ENCODE data around the gene CELSR1. TPM values are rescaled to one million over a fixed set of nuclear protein-coding genes. Genes with fewer than 3 reads are reported as not detected.

CELSR1 gene
- total RNA-seq, 1 experiment from 2014 or later: 22.6 TPM

DNA sequence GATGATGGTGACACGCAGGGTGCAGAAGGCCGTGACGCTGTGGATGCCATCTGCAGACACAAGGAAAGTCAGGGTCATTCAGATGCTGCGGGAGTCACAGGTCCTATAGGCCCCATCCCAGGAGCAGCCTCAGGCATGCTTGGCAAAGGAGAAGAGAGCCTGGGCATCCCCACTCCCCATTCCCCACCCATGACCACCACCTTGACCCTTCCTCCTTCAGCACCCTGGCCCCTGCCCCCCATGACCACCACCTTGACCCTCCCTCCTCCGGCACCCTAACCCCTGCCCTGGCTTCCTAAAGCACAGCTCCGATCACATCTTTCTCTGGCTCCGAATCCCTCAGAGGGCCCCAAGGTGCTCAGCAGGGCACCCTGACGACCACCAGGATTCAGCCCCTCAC lies 73.1 kb downstream of the CELSR1 start:
- Histone ChIP-seq H4K91ac (ENCODE audit: insufficient read length, low read depth, low read length) (no peak overlapping the region), H3K9ac (ENCODE audit: extremely low read depth, insufficient read length, low read length) (no peak overlapping the region), H3K27me3 (ENCODE audit: insufficient read depth, low read length) (no peaks in the 10 kb centered on the region), H3K23me2 (ENCODE audit: insufficient read length, low read depth, low read length, poor library complexity, severe bottlenecking) (no peaks in the 10 kb centered on the region), H3K4ac (ENCODE audit: low read depth, low read length) (no peak overlapping the region), H3K79me2 (ENCODE audit: insufficient read depth, low read length) (no peaks in the 10 kb centered on the region), H3K79me1 (ENCODE audit: insufficient read depth, low read depth, low read length, poor library complexity, severe bottlenecking) (no peaks in the 10 kb centered on the region), H3K9me3 (ENCODE audit: control insufficient read depth, low read depth, low read length) (no peaks in the 10 kb centered on the region), H4K8ac (replicated peaks; ENCODE audit: insufficient read length, low read depth, low read length) (no peak overlapping the region), H3K23ac (ENCODE audit: insufficient read length, low read depth, low read length) (no peak overlapping the region), H2BK20ac (ENCODE audit: low read depth, low read length, poor library complexity, severe bottlenecking) (no peak overlapping the region), H2AFZ (ENCODE audit: low read length) (no peak overlapping the region), H2BK5ac (ENCODE audit: insufficient read length, low read length) (no peak overlapping the region), H2BK15ac (ENCODE audit: low read depth, low read length) (no peak overlapping the region), H4K5ac (ENCODE audit: insufficient read length, low read depth, low read length) (no peak overlapping the region), H2AK5ac (ENCODE audit: insufficient read length, low read length) (no peak overlapping the region), H2BK120ac (ENCODE audit: low read depth, low read length, poor library complexity, severe bottlenecking) (no peak overlapping the region), H2BK12ac (ENCODE audit: insufficient read length, low read depth, low read length) (no peak overlapping the region), H3K4me2 (ENCODE audit: insufficient read depth, insufficient read length, low read length) (no peak overlapping the region), H3K14ac (ENCODE audit: insufficient read depth, low read length) (no peak overlapping the region), H4K20me1 (ENCODE audit: control insufficient read depth, insufficient read depth, insufficient read length) (no peaks in the 10 kb centered on the region), H3K18ac (ENCODE audit: insufficient read length, low read depth, low read length) (no peak overlapping the region), H3K56ac (ENCODE audit: insufficient read length, low read depth, low read length) (no peak overlapping the region), H3K27ac (ENCODE audit: insufficient read length, low read depth, low read length) (no peak overlapping the region), H3T11ph (ENCODE audit: low read length) (no peak overlapping the region), H3K4me1 (ENCODE audit: insufficient read depth, low read length) (no peaks in the 10 kb centered on the region)
- Mint-ChIP-seq H3K4me1 (peaks cover 4 to 11% of the 10 kb centered on the region in 2 experiments; a peak in 2 of 4 replicates), H3K36me3 (ENCODE audit: insufficient read depth in 1 of 3, low read depth in 3 of 3) (peaks cover 0 to 17% (median 14%) of the 10 kb centered on the region in 3 experiments; a peak in 5 of 7 replicates), H3K27ac (peak overlapping the region in 2 of 3 experiments; percentile 82 to 95; a peak in 2 of 7 replicates), H3K4me3 (no peak overlapping the region), H3K27me3 (ENCODE audit: low read depth) (no peaks in the 10 kb centered on the region), H3K9me3 (peaks cover 0 to 2% of the 10 kb centered on the region in 2 experiments; a peak in 1 of 5 replicates)
- no peak for DNase-seq
- TF ChIP-seq, protein P1, sequence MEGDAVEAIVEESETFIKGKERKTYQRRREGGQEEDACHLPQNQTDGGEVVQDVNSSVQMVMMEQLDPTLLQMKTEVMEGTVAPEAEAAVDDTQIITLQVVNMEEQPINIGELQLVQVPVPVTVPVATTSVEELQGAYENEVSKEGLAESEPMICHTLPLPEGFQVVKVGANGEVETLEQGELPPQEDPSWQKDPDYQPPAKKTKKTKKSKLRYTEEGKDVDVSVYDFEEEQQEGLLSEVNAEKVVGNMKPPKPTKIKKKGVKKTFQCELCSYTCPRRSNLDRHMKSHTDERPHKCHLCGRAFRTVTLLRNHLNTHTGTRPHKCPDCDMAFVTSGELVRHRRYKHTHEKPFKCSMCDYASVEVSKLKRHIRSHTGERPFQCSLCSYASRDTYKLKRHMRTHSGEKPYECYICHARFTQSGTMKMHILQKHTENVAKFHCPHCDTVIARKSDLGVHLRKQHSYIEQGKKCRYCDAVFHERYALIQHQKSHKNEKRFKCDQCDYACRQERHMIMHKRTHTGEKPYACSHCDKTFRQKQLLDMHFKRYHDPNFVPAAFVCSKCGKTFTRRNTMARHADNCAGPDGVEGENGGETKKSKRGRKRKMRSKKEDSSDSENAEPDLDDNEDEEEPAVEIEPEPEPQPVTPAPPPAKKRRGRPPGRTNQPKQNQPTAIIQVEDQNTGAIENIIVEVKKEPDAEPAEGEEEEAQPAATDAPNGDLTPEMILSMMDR (conservative IDR thresholded peaks at IDR 0.05): no peak
- no CpG with 5 or more reads among the region's 8 CpGs for WGBS (ENCODE audit: extremely low coverage, insufficient read length, low lambda C conversion rate)

All from H9 (cell line).